ENCODE measurements around the gene KIF4A.

- TF ChIP-seq CTCF (conservative IDR thresholded peaks at IDR 0.05 in 1 of 2, IDR thresholded peaks at IDR 0.05 in 1 of 2; ENCODE audit: extremely low read depth in 1 of 2, insufficient read depth in 1 of 2, low read depth in 1 of 2, low read length in 2 of 2) (no peak), EZH2 (IDR thresholded peaks at IDR 0.05; ENCODE audit: borderline replicate concordance, low read length) (no peak)
Observed at GRCh38 chrX:70260104-70260503, 29.8 kb upstream of the KIF4A start, which contains the start of gene P2RY4.

All from mammary epithelial cell (primary cell).